H1 (cell line): ENCODE measurements around the gene APP. TPM values are rescaled to one million over a fixed set of nuclear protein-coding genes. Genes with fewer than 3 reads are reported as not detected.

Source experiments
- BRCA1 ChIP-seq: IDR thresholded peaks from 2 replicates; pipeline ENCODE4 v1.6.1; 2012; ENCODE audit warnings: low read depth, low read length, improper control_type of control experiment
- KDM5A ChIP-seq: fragments of 200-600 bp; IDR thresholded peaks from 2 replicates; pipeline ENCODE4 v1.7.1; 2012; ENCODE audit warnings: mild to moderate bottlenecking, low read length, inconsistent platforms, mixed read lengths
- RNF2 ChIP-seq: fragments of 200-900, 300-1000 bp; sonication (generic); IDR thresholded peaks from 2 replicates; pipeline ENCODE4 v1.7.1; 2016; ENCODE audit warnings: borderline replicate concordance, low read depth, mild to moderate bottlenecking, antibody characterized with exemption, low read length; ENCODE audit not compliant: poor library complexity, severe bottlenecking; ENCODE audit errors: missing control alignments
- SP1 ChIP-seq: IDR thresholded peaks from 2 replicates; pipeline ENCODE4 v1.6.1; 2011; ENCODE audit warnings: low read depth, low read length
- ZNF274 ChIP-seq: IDR thresholded peaks from 2 replicates; pipeline ENCODE4 v1.7.0; 2012; ENCODE audit warnings: low read length, borderline replicate concordance; ENCODE audit errors: extremely low read depth
- polyA plus RNA-seq, 7 experiments: library from polyadenylated mRNA; depleted of rRNA in 3 of 7; stranded (reverse) in 5 of 7; unstranded in 2 of 7; fragments of >200 nt in 5 of 7; fragments of 200-250 nt in 2 of 7; gene quantifications; 1 replicate in 5 of 7; 2 replicates in 1 of 7; 4 replicates in 1 of 7; pipeline versions ENCODE4 v1.2.1 to v1.2.3, GENCODE V29; 2011 to 2013; ENCODE audit warnings: missing spikeins in 2 of 7, mixed read lengths in 2 of 7
- total RNA-seq: library from RNA; stranded (reverse); fragmentation: NEBNext Ultra II Directional; extraction: Animal tissue kit (Norgen Biotek cat#: 25700); gene quantifications from 2 replicates; pipeline ENCODE4 v1.2.1, GENCODE V29; 2021

The APP gene
- total and polyA plus RNA-seq, 2 of the 8 experiments (the other 6 are each of a cell fraction or from before 2014, with no cell fraction given) = 375 to 551 TPM

DNA sequence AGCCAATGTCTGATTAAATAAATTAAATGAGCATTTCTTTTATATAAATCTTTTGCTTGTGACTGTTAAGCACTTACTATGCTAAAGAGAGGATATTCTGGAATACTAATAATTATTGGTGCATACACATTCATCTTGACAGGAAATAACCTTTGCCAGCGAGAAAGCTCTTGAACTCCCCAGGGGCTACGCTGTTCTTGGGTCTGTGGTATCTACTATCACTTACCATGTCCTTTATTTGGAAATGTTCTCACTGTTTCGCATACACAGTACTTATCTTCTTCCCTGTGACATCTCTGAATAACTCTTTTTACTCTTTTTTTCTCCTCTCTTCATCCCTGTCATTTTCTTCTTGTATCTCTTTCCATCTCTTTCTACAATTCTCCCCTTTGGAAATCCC lies 257.1 kb downstream of the APP start (continued):
- TF ChIP-seq BRCA1 = no peak
- no peak for TF ChIP-seq KDM5A
- no peak for TF ChIP-seq ZNF274
- TF ChIP-seq RNF2 = no peak
- no peak for TF ChIP-seq SP1
